ENCODE measurements around the gene THRA. TPM values are rescaled to one million over a fixed set of nuclear protein-coding genes. Genes with fewer than 3 reads are reported as not detected.

The THRA gene
- total and polyA plus RNA-seq, 9 of the 15 experiments (the other 6 are each of a cell fraction or from before 2014, with no cell fraction given) = 0.34 to 23.4 (median 12.7) TPM

- TF ChIP-seq, protein P1, sequence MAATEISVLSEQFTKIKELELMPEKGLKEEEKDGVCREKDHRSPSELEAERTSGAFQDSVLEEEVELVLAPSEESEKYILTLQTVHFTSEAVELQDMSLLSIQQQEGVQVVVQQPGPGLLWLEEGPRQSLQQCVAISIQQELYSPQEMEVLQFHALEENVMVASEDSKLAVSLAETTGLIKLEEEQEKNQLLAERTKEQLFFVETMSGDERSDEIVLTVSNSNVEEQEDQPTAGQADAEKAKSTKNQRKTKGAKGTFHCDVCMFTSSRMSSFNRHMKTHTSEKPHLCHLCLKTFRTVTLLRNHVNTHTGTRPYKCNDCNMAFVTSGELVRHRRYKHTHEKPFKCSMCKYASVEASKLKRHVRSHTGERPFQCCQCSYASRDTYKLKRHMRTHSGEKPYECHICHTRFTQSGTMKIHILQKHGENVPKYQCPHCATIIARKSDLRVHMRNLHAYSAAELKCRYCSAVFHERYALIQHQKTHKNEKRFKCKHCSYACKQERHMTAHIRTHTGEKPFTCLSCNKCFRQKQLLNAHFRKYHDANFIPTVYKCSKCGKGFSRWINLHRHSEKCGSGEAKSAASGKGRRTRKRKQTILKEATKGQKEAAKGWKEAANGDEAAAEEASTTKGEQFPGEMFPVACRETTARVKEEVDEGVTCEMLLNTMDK (IDR thresholded peaks at IDR 0.05; ENCODE audit: borderline replicate concordance, insufficient read depth, low read depth, low read length, poor library complexity, severe bottlenecking) = no peak
- TF ChIP-seq, protein P2, sequence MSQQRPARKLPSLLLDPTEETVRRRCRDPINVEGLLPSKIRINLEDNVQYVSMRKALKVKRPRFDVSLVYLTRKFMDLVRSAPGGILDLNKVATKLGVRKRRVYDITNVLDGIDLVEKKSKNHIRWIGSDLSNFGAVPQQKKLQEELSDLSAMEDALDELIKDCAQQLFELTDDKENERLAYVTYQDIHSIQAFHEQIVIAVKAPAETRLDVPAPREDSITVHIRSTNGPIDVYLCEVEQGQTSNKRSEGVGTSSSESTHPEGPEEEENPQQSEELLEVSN (IDR thresholded peaks at IDR 0.05; ENCODE audit: borderline replicate concordance in 1 of 2, extremely low read depth in 1 of 2, insufficient read depth in 1 of 2, insufficient read length in 1 of 2, low read depth in 1 of 2, low read length in 1 of 2, poor library complexity in 1 of 2, severe bottlenecking in 1 of 2) = no peak
- TF ChIP-seq ZNF707 (CRISPR knock-in tag; conservative IDR thresholded peaks at IDR 0.05) = no peak
- no peak for TF ChIP-seq ELK3 (CRISPR knock-in tag; IDR thresholded peaks at IDR 0.05)
- no peak for TF ChIP-seq BRCA1 (IDR thresholded peaks at IDR 0.05)
- TF ChIP-seq BRCA1 (CRISPR knock-in tag; IDR thresholded peaks at IDR 0.05) = no peak
- TF ChIP-seq ZKSCAN1 (IDR thresholded peaks at IDR 0.05; ENCODE audit: low read depth, low read length) = no peak
- no peak for TF ChIP-seq NONO (IDR thresholded peaks at IDR 0.05; ENCODE audit: low read depth in 2 of 2, low read length in 1 of 2)
- TF ChIP-seq RFX1 (IDR thresholded peaks at IDR 0.05) = no peak
- TF ChIP-seq ZNF197 (CRISPR knock-in tag; IDR thresholded peaks at IDR 0.05; ENCODE audit: low read depth) = no peak
- TF ChIP-seq PCBP2 (IDR thresholded peaks at IDR 0.05; ENCODE audit: low read depth, low read length, poor library complexity, severe bottlenecking) = no peak
- TF ChIP-seq, protein P3, sequence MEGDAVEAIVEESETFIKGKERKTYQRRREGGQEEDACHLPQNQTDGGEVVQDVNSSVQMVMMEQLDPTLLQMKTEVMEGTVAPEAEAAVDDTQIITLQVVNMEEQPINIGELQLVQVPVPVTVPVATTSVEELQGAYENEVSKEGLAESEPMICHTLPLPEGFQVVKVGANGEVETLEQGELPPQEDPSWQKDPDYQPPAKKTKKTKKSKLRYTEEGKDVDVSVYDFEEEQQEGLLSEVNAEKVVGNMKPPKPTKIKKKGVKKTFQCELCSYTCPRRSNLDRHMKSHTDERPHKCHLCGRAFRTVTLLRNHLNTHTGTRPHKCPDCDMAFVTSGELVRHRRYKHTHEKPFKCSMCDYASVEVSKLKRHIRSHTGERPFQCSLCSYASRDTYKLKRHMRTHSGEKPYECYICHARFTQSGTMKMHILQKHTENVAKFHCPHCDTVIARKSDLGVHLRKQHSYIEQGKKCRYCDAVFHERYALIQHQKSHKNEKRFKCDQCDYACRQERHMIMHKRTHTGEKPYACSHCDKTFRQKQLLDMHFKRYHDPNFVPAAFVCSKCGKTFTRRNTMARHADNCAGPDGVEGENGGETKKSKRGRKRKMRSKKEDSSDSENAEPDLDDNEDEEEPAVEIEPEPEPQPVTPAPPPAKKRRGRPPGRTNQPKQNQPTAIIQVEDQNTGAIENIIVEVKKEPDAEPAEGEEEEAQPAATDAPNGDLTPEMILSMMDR (IDR thresholded peaks at IDR 0.05 in 2 of 3, conservative IDR thresholded peaks at IDR 0.05 in 1 of 3; ENCODE audit: insufficient read depth in 2 of 3, low read depth in 1 of 3, low read length in 3 of 3) = no peak
- TF ChIP-seq, protein P4, sequence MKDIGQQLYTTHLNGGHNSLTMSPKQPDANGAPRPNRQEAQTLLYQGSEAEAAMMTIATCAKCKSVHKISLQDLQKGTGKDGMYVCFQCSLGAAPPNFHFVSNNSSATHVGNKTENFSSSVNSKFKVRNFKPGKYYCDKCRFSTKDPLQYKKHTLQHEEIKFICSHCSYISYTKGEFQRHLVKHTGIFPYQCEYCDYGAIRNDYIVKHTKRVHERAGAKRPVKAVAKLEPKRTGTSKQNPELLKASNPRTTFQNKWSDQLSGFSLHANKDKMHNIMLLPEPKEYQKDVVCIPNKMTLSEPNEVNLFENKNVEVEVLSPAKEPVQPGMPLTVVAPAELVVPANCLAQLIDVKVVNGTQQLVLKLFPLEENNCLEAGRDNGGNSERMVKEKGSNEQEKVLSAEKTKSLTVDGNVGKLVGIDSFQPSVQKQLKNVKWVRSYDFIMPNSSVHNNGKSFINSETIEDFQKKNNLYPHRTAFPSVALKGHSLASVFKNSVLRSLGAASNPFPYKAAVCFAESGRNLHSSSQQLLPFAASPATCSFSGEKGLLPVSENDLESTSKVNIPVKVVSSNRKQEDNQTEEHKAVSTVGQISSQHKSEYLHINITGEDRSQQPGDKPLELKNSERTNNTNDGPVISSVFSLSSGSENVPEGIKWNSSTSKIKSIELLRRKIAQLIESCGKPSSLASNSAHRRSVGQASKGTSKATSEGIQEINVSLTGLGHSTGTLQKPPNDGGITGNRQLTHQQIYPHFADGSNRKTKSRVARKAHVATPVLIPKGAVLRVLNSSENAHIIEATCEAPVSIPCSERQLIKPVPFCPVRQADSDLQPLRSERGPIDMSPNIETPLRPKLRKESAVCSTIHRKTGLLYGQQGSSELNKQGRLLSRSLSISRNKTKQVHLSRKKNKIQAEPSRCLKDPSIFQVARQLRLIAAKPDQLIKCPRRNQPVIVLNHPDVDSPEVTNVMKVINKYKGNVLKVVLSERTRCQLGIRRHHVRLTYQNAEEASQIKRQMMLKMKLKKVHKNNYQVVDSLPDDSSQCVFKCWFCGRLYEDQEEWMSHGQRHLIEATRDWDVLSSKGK (CRISPR knock-in tag; IDR thresholded peaks at IDR 0.05) = no peak
- no peak for TF ChIP-seq GTF2F1 (IDR thresholded peaks at IDR 0.05; ENCODE audit: low read depth, low read length)
- no peak for TF ChIP-seq MYNN (IDR thresholded peaks at IDR 0.05)
- no peak for TF ChIP-seq MYNN (CRISPR knock-in tag; IDR thresholded peaks at IDR 0.05)
Measured at GRCh38 chr17:40122999-40123810, 60.4 kb downstream of the THRA start (continued).

Measured in K562 (cell line).